ENCODE data around the gene KIR2DL3. TPM values are rescaled to one million over a fixed set of nuclear protein-coding genes. Genes with fewer than 3 reads are reported as not detected.

The KIR2DL3 gene
- total and polyA plus RNA-seq, 4 donors, result 0.03 TPM; not detected in 3

DNA sequence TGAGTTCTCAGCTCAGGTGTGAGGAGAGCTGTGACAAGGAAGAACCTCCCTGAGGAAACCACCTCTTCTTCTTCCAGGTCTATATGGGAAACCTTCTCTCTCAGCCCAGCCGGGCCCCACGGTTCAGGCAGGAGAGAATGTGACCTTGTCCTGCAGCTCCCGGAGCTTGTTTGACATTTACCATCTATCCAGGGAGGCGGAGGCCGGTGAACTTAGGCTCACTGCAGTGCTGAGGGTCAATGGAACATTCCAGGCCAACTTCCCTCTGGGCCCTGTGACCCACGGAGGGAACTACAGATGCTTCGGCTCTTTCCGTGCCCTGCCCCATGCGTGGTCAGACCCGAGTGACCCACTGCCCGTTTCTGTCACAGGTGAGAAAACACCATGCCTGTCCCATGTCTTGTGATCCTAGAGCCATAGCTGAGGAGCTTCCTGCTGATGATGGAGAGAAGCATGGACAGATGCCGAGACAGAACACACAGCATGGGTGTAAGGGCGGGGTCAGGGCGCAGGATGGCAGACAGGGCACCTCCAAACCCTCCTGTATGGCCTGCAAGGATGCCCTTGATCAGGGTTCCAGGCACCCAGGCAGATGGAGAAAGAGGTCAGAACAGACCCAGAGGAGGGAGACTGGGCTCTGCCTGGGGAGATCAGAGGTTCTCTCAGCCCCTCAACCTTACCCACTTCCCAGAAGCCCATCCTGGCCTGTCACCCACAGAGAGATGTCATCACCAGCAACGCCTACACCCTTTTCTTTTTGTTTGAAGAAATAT, 8.7 kb upstream of the KIR2DL3 start:
- TF ChIP-seq, protein P1, sequence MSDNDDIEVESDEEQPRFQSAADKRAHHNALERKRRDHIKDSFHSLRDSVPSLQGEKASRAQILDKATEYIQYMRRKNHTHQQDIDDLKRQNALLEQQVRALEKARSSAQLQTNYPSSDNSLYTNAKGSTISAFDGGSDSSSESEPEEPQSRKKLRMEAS (IDR thresholded peaks at IDR 0.05), result no peak
- TF ChIP-seq HNF4G (IDR thresholded peaks at IDR 0.05) (no peak), HNF4A (conservative IDR thresholded peaks at IDR 0.05) (no peak), FOXA2 (IDR thresholded peaks at IDR 0.05) (no peak), NR2F2 (IDR thresholded peaks at IDR 0.05) (no peak), EGR1 (IDR thresholded peaks at IDR 0.05; ENCODE audit: low read depth in 2 of 2) (no peak), YY1 (IDR thresholded peaks at IDR 0.05) (no peak), ZBTB33 (IDR thresholded peaks at IDR 0.05) (no peak), TAF1 (conservative IDR thresholded peaks at IDR 0.05) (no peak)
- TF ChIP-seq, protein P2, sequence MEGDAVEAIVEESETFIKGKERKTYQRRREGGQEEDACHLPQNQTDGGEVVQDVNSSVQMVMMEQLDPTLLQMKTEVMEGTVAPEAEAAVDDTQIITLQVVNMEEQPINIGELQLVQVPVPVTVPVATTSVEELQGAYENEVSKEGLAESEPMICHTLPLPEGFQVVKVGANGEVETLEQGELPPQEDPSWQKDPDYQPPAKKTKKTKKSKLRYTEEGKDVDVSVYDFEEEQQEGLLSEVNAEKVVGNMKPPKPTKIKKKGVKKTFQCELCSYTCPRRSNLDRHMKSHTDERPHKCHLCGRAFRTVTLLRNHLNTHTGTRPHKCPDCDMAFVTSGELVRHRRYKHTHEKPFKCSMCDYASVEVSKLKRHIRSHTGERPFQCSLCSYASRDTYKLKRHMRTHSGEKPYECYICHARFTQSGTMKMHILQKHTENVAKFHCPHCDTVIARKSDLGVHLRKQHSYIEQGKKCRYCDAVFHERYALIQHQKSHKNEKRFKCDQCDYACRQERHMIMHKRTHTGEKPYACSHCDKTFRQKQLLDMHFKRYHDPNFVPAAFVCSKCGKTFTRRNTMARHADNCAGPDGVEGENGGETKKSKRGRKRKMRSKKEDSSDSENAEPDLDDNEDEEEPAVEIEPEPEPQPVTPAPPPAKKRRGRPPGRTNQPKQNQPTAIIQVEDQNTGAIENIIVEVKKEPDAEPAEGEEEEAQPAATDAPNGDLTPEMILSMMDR (IDR thresholded peaks at IDR 0.05; ENCODE audit: low read depth, low read length, missing input control), result no peak
- TF ChIP-seq, protein P3, sequence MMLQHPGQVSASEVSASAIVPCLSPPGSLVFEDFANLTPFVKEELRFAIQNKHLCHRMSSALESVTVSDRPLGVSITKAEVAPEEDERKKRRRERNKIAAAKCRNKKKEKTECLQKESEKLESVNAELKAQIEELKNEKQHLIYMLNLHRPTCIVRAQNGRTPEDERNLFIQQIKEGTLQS (IDR thresholded peaks at IDR 0.05), result no peak
- Histone ChIP-seq H3K4me1 (ENCODE audit: control insufficient read depth in 4 of 4, insufficient read depth in 4 of 4, low read length in 3 of 4) (no peaks in the 10 kb centered on the region), H3K4me3 (ENCODE audit: low read depth in 1 of 3, low read length in 3 of 3) (no peak overlapping the region), H3K9ac (ENCODE audit: low read depth in 1 of 2, low read length in 2 of 2) (no peak overlapping the region), H3K27me3 (ENCODE audit: control insufficient read depth in 4 of 4, insufficient read depth in 4 of 4, low read length in 3 of 4) (peaks cover 0 to 10% (median 0%) of the 10 kb centered on the region in 4 donors), H3K9me3 (ENCODE audit: control insufficient read depth in 4 of 4, low read length in 3 of 4) (no peaks in the 10 kb centered on the region), H3K27ac (ENCODE audit: low read depth in 1 of 2, low read length in 2 of 2) (no peak overlapping the region), H3K36me3 (ENCODE audit: control insufficient read depth in 4 of 4, insufficient read depth in 3 of 4, low read depth in 1 of 4, low read length in 3 of 4) (no peaks in the 10 kb centered on the region)
- no peak for DNase-seq (ENCODE audit: low spot score)
- 56% methylated on average over 15 of the region's 15 CpGs for WGBS

- no peaks in the 10 kb centered on the region for H3K4me1 ChIP-seq (ENCODE audit: control insufficient read depth in 4 of 4, insufficient read depth in 4 of 4, low read length in 3 of 4)
- DNase-seq (ENCODE audit: low spot score), result no peak
- WGBS, result 50% methylated on average over 8 of the region's 8 CpGs
- peaks cover 0 to 10% (median 0%) of the 10 kb centered on the region in 4 donors for H3K27me3 ChIP-seq (ENCODE audit: control insufficient read depth in 4 of 4, insufficient read depth in 4 of 4, low read length in 3 of 4)
- H3K36me3 ChIP-seq (ENCODE audit: control insufficient read depth in 4 of 4, insufficient read depth in 3 of 4, low read depth in 1 of 4, low read length in 3 of 4), result no peaks in the 10 kb centered on the region
- H3K9me3 ChIP-seq (ENCODE audit: control insufficient read depth in 4 of 4, low read length in 3 of 4), result no peaks in the 10 kb centered on the region
- H3K9ac ChIP-seq (ENCODE audit: low read depth in 1 of 2, low read length in 2 of 2), result no peak overlapping the region
- no peak for TF ChIP-seq EGR1 (IDR thresholded peaks at IDR 0.05; ENCODE audit: low read depth in 2 of 2)
- no peak for TF ChIP-seq YY1 (IDR thresholded peaks at IDR 0.05)
- no peak overlapping the region for H3K4me3 ChIP-seq (ENCODE audit: low read depth in 1 of 3, low read length in 3 of 3)
- H3K27ac ChIP-seq (ENCODE audit: low read depth in 1 of 2, low read length in 2 of 2), result no peak overlapping the region
These were observed 7.1 kb upstream of the KIR2DL3 start for GRCh38 chr19:54731191-54731590.

- Histone ChIP-seq H3K36me3 (ENCODE audit: control insufficient read depth in 4 of 4, insufficient read depth in 3 of 4, low read depth in 1 of 4, low read length in 3 of 4) (no peaks in the 10 kb centered on the region), H3K27ac (ENCODE audit: low read depth in 1 of 2, low read length in 2 of 2) (no peak overlapping the region), H3K4me1 (ENCODE audit: control insufficient read depth in 4 of 4, insufficient read depth in 4 of 4, low read length in 3 of 4) (no peaks in the 10 kb centered on the region), H3K9me3 (ENCODE audit: control insufficient read depth in 4 of 4, low read length in 3 of 4) (no peaks in the 10 kb centered on the region), H3K4me3 (ENCODE audit: low read depth in 1 of 3, low read length in 3 of 3) (no peak overlapping the region), H3K9ac (ENCODE audit: low read depth in 1 of 2, low read length in 2 of 2) (no peak overlapping the region), H3K27me3 (ENCODE audit: control insufficient read depth in 4 of 4, insufficient read depth in 4 of 4, low read length in 3 of 4) (peaks cover 0 to under 1% (median 0%) of the 10 kb centered on the region in 4 donors)
- TF ChIP-seq RXRA (IDR thresholded peaks at IDR 0.05), result no peak
- TF ChIP-seq FOXA2 (IDR thresholded peaks at IDR 0.05), result no peak
- TF ChIP-seq, protein P2 (IDR thresholded peaks at IDR 0.05; ENCODE audit: low read depth, low read length, missing input control), result no peak
- TF ChIP-seq NR2F2 (IDR thresholded peaks at IDR 0.05), result no peak
- no peak for TF ChIP-seq GABPA (IDR thresholded peaks at IDR 0.05 in 1 of 2, conservative IDR thresholded peaks at IDR 0.05 in 1 of 2)
- TF ChIP-seq REST (IDR thresholded peaks at IDR 0.05), result no peak
- TF ChIP-seq, protein P3 (IDR thresholded peaks at IDR 0.05), result no peak
- TF ChIP-seq EGR1 (IDR thresholded peaks at IDR 0.05; ENCODE audit: low read depth in 2 of 2), result no peak
- no peak for TF ChIP-seq TAF1 (conservative IDR thresholded peaks at IDR 0.05)
- no peak for TF ChIP-seq FOXA1 (IDR thresholded peaks at IDR 0.05)
- no peak for DNase-seq (ENCODE audit: low spot score)
- 80% methylated on average over 1 of the region's 1 CpG for WGBS
These were observed 402 bp downstream of the KIR2DL3 start for GRCh38 chr19:54738715-54739114.

Data from liver (tissue), 9 donors.